Vagina (tissue), 2 donors: ENCODE measurements around the gene CMTM4.

Experiments
- POLR2A ChIP-seq, 2 donors: fragments of 450-650 bp; IDR thresholded peaks; one replicate each; pipeline ENCODE4 v1.6.1; 2017; ENCODE audit warnings: antibody characterized with exemption in 2 of 2, mild to moderate bottlenecking in 2 of 2, moderate library complexity in 2 of 2
- TF ChIP-seq, protein P1 (sequence below), 3 experiments: fragments of 450-650 bp in 2 of 3; fragments of 200-600 bp in 1 of 3; sonication (generic) in 1 of 3; IDR thresholded peaks; one replicate each; pipeline ENCODE4 v1.5.1; 2017 to 2019; ENCODE audit warnings: antibody characterized with exemption in 3 of 3, mild to moderate bottlenecking in 2 of 3, moderate library complexity in 2 of 3

DNA sequence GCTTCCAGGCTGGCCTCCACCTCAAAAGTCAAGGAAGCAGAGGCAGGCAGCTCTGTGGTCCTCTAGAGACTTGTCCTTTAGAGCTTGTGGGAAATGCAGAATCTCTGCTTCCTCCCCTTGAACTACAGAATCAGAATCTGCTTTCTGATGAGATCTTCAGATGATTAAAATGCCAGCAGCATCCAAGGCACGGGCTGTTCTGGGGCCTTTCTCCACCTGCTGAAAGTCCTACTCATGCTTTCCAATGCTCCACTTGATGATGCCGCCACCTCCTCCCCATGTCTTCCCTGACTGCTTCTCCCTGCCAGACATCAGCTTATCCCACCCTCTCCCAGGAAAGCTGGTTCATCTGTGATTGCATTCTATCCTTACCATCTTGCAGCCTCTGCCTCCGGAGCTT, 58.7 kb downstream of the CMTM4 start:
- TF ChIP-seq POLR2A (IDR thresholded peaks at IDR 0.05): no peak
- TF ChIP-seq, protein P1, sequence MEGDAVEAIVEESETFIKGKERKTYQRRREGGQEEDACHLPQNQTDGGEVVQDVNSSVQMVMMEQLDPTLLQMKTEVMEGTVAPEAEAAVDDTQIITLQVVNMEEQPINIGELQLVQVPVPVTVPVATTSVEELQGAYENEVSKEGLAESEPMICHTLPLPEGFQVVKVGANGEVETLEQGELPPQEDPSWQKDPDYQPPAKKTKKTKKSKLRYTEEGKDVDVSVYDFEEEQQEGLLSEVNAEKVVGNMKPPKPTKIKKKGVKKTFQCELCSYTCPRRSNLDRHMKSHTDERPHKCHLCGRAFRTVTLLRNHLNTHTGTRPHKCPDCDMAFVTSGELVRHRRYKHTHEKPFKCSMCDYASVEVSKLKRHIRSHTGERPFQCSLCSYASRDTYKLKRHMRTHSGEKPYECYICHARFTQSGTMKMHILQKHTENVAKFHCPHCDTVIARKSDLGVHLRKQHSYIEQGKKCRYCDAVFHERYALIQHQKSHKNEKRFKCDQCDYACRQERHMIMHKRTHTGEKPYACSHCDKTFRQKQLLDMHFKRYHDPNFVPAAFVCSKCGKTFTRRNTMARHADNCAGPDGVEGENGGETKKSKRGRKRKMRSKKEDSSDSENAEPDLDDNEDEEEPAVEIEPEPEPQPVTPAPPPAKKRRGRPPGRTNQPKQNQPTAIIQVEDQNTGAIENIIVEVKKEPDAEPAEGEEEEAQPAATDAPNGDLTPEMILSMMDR (IDR thresholded peaks at IDR 0.05): no peak
